Kidney epithelial cell (primary cell): ENCODE results near the gene ACTR3C. TPM values are rescaled to one million over a fixed set of nuclear protein-coding genes. Genes with fewer than 3 reads are reported as not detected.

ENCODE experiments used
- total RNA-seq: library from RNA; depleted of rRNA; stranded (reverse); fragments of >200 nt; gene quantifications from 2 replicates; pipeline ENCODE4 v1.2.3, GENCODE V29; 2015

ACTR3C gene
- total RNA-seq, 1 donor from 2014 or later: 3.3 TPM

Other genes starting within 250 kb of the ACTR3C start
- 63.4 and 70.8 TPM in 2 replicates for gene LRRC61, start 190 bp downstream of the ACTR3C start, total RNA-seq
- gene RARRES2, start 18.1 kb upstream of the ACTR3C start, total RNA-seq: 0.38 and 2.3 TPM in 2 replicates
- 144 and 150 TPM in 2 replicates for gene REPIN1, start 45.3 kb upstream of the ACTR3C start, total RNA-seq
- gene ZNF775, start 55.8 kb upstream of the ACTR3C start, total RNA-seq: 8.0 and 10.1 TPM in 2 replicates
- gene GIMAP8, start 127.1 kb upstream of the ACTR3C start, total RNA-seq: not detected in 2 replicates
- not detected in 2 replicates for gene GIMAP7, start 191.3 kb upstream of the ACTR3C start, total RNA-seq
- 0.13 TPM in 1 of 2 replicates, not detected in the other for gene GIMAP4, start 243.8 kb upstream of the ACTR3C start, total RNA-seq